ENCODE data around the gene TRIM65. TPM values are rescaled to one million over a fixed set of nuclear protein-coding genes. Genes with fewer than 3 reads are reported as not detected.
"Not testable (repeated sequence)": the region's sequence is repeated elsewhere in the genome, so short reads cannot be mapped to it uniquely, and the experiment has no call there.

TRIM65 gene
- total RNA-seq, 2 donors from 2014 or later: 7.0 to 9.8 TPM

DNA sequence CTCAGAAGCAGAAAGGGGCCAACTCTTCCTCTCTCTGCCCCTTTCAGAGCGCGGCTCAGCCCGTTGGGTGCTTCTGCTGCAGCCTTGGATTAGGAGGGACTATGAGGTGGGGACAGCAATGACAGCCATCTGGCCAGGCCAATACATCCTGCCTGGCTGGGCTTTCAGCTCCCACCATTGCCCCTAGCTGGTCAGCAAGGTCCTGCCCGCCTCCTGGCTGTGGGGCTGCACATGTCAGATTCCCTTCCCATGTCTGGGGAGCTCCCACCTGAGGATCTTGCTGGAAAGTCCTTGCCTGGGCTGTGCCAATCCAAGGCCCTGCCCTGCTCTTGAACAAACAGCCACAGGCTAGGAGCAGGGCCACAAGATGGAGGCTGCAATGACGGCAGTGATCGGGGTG lies 8.3 kb downstream of the TRIM65 start:
- no peak for DNase-seq (ENCODE audit: low spot score)
- H3K4me3 ChIP-seq: no peak overlapping the region
- no peaks in the 10 kb centered on the region for H3K4me1 ChIP-seq
- no peak overlapping the region for H3K27ac ChIP-seq
- peaks cover 21% of the 10 kb centered on the region for H3K36me3 ChIP-seq
- TF ChIP-seq, protein P1, sequence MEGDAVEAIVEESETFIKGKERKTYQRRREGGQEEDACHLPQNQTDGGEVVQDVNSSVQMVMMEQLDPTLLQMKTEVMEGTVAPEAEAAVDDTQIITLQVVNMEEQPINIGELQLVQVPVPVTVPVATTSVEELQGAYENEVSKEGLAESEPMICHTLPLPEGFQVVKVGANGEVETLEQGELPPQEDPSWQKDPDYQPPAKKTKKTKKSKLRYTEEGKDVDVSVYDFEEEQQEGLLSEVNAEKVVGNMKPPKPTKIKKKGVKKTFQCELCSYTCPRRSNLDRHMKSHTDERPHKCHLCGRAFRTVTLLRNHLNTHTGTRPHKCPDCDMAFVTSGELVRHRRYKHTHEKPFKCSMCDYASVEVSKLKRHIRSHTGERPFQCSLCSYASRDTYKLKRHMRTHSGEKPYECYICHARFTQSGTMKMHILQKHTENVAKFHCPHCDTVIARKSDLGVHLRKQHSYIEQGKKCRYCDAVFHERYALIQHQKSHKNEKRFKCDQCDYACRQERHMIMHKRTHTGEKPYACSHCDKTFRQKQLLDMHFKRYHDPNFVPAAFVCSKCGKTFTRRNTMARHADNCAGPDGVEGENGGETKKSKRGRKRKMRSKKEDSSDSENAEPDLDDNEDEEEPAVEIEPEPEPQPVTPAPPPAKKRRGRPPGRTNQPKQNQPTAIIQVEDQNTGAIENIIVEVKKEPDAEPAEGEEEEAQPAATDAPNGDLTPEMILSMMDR (IDR thresholded peaks at IDR 0.05): no peak
- no peaks in the 10 kb centered on the region for H3K9me3 ChIP-seq
- no peaks in the 10 kb centered on the region for H3K27me3 ChIP-seq

DNA sequence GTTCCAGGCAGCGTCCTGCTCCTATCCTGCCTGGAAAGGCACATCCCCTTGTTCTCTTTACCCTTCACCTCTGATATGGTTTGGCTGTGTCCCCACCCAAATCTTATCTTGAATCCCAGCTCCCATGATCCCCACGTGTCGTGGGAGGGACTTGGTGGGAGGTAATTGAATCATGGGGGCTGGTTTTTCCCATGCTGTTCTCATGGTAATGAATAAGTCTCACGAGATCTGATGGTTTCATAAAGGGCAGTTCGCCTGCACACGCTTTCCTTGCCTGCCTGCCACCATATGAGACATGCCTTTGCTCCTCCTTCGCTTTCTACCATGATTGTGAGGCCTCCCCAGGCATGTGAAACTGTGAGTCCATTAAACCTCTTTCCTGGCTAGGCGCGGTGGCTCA lies 10.9 kb downstream of the TRIM65 start:
- H3K9me3 ChIP-seq; DNase-seq (ENCODE audit: low spot score); H3K36me3 ChIP-seq; H3K4me3 ChIP-seq; H3K4me1 ChIP-seq; H3K27me3 ChIP-seq; H3K27ac ChIP-seq: not testable (repeated sequence)

- Histone ChIP-seq H3K27ac (no peak overlapping the region), H3K9me3 (no peaks in the 10 kb centered on the region), H3K27me3 (no peaks in the 10 kb centered on the region), H3K4me3 (no peak overlapping the region), H3K4me1 (no peaks in the 10 kb centered on the region), H3K36me3 (no peaks in the 10 kb centered on the region)
- TF ChIP-seq, protein P1 (IDR thresholded peaks at IDR 0.05): no peak
- DNase-seq (ENCODE audit: low spot score): no peak
Observed at GRCh38 chr17:75885431-75885830, 11.3 kb downstream of the TRIM65 start.

- H3K4me3 ChIP-seq: no peak overlapping the region
- no peaks in the 10 kb centered on the region for H3K36me3 ChIP-seq
- H3K4me1 ChIP-seq: peaks cover 0 to 16% of the 10 kb centered on the region in 2 donors
- TF ChIP-seq, protein P1 (IDR thresholded peaks at IDR 0.05): no peak
- no peaks in the 10 kb centered on the region for H3K9me3 ChIP-seq
- H3K27me3 ChIP-seq: no peaks in the 10 kb centered on the region
- no peak for DNase-seq (ENCODE audit: low spot score)
- H3K27ac ChIP-seq: no peak overlapping the region
Observed at GRCh38 chr17:75881678-75882454, 14.9 kb downstream of the TRIM65 start.

GRCh38 chr17:75880266-75880665 lies 16.5 kb downstream of the TRIM65 start:
- TF ChIP-seq, protein P1 (IDR thresholded peaks at IDR 0.05): no peak
- no peak overlapping the region for H3K4me3 ChIP-seq
- no peaks in the 10 kb centered on the region for H3K9me3 ChIP-seq
- peaks cover 5% of the 10 kb centered on the region for H3K36me3 ChIP-seq
- H3K27ac ChIP-seq: no peak overlapping the region
- DNase-seq (ENCODE audit: low spot score): no peak
- H3K27me3 ChIP-seq: no peaks in the 10 kb centered on the region
- H3K4me1 ChIP-seq: peaks cover 0 to 32% of the 10 kb centered on the region in 2 donors

- Histone ChIP-seq H3K27ac (peak within 1 kb of the TSS; percentile 93 to 94), H3K4me1 (peaks cover 0 to 50% of the 10 kb centered on the region in 2 donors), H3K27me3 (no peaks in the 10 kb centered on the region), H3K36me3 (peaks cover 20% of the 10 kb centered on the region), H3K4me3 (peak within 1 kb of the TSS; percentile 59 to 63), H3K9me3 (no peaks in the 10 kb centered on the region)
- TF ChIP-seq, protein P1 (IDR thresholded peaks at IDR 0.05): no peak
- DNase-seq (ENCODE audit: low spot score): peak; percentile 72
Observed at GRCh38 chr17:75878174-75878998, 18.4 kb downstream of the TRIM65 start, which contains the start of gene TRIM47. TRIM47 (minus strand) TSS chr17:75878581; CDS start chr17:75878548, 33 bp downstream.

Data from right atrium auricular region (tissue), 2 donors.